Stimulated activated CD8-positive, alpha-beta memory T cell treated with anti-CD3 and anti-CD28 coated beads, Interleukin-2, amount 100 ng/mL, for 48 hours (primary cell): Measurements from ENCODE around the gene AVPR1B.

ENCODE experiments used
- DNase-seq, 2 donors: peaks; one replicate each; pipeline ENCODE4 v3.0.0-alpha.2; 2020; ENCODE audit warnings: low read depth in 2 of 2

AVPR1B gene

GRCh38 chr1:206112600-206113301 lies 4.4 kb downstream of the AVPR1B start:
- no peak for DNase-seq

GRCh38 chr1:206111271-206111927 lies 5.8 kb downstream of the AVPR1B start:
- DNase-seq: no peak

GRCh38 chr1:206110820-206111219 lies 6.4 kb downstream of the AVPR1B start:
- DNase-seq: no peak

GRCh38 chr1:206110161-206110560 lies 7.0 kb downstream of the AVPR1B start:
- no peak for DNase-seq

DNA sequence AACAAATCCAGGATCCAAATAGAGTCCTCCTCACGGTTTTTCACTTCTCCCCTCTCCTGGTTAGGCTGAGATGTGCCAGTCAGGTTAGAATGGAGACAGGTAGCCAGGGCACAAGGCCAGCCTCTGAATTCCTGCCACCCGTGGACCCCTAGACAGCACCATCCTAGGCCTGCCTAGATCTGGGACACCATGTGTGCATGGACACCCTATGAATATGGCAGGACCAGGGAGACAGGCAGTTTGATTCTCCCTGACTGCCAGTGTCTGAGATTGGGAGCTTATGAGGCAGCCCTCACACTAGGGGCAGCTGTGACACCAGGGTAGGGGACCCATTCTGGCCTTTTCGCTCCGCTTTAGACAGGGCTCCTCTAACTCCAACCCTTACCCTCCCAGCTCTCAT lies 7.5 kb downstream of the AVPR1B start:
- no peak for DNase-seq

DNA sequence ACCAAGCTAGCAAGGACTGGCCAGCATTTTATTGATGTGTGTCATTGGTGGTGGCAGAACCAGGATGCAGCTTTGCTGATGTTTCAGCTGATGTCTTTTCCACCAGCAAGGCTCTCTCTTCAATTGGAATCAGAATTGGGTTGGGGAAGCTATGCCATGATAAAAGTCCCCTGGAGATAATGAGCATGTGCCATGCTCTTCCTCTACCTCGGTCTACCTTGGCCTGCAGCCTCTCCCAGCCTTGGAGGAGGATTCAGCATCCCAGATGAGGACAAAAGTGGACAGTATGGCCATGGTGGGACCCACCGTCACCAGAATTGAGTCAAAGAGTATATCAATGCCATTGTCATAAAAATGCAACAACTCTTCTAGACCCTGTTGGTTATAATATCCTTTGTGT lies 8.6 kb downstream of the AVPR1B start:
- no peak for DNase-seq

GRCh38 chr1:206107168-206107544 lies 10.0 kb downstream of the AVPR1B start:
- DNase-seq: no peak

GRCh38 chr1:206106328-206107167 lies 10.6 kb downstream of the AVPR1B start:
- DNase-seq: peak; percentile 46 to 74

- DNase-seq: no peak
Observed at GRCh38 chr1:206105464-206105995, 11.7 kb downstream of the AVPR1B start.

DNA sequence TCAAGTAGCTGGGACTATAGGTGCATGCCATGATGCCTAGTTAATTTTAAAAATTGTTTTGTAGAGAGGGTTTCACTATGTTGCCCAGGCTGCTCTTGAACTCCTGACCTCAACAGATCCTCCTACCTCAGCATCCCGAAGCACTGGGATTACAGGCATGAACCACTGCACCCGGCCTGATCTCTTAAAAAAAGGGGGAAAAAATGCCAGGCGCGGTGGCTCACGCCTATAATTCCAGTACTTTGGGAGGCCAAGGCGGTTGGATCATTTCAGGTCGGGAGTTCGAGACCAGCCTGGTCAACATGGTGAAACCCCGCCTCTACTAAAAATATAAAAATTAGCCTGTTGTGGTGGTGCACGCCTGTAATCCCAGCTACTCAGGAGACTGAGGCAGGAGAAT lies 13.2 kb downstream of the AVPR1B start:
- DNase-seq: no peak

GRCh38 chr1:206102292-206102936 lies 14.8 kb downstream of the AVPR1B start:
- DNase-seq: no peak

DNA sequence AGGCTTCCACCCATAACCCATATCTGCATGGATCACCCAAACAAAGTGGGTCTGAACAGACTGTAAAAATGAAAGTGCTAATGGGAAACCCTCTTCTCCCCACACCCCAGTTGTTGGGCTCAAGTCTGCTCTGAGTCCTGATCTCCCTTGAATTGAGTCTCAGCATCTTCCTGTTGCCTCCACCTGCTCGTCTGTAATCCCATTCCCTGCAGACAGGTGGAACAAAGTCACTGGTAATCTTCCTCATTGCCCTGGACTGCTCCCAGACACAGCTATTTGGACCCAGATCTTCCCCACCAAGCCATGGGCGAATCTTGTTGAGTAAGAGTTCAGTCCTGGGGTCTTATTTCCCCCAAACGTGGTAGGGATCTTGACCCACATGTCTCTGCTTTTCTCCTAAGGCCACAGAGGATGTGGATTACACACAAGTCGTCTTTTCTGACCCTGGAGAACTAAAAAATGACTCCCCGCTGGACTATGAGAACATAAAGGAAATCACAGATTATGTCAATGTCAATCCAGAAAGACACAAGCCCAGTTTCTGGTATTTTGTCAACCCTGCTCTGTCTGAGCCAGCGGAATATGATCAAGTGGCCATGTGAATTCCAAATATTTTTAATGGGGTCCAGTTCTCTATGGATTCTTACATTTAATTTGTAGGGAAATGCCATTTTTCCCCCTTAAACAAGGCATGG lies 15.7 kb downstream of the AVPR1B start:
- DNase-seq: no peak

DNA sequence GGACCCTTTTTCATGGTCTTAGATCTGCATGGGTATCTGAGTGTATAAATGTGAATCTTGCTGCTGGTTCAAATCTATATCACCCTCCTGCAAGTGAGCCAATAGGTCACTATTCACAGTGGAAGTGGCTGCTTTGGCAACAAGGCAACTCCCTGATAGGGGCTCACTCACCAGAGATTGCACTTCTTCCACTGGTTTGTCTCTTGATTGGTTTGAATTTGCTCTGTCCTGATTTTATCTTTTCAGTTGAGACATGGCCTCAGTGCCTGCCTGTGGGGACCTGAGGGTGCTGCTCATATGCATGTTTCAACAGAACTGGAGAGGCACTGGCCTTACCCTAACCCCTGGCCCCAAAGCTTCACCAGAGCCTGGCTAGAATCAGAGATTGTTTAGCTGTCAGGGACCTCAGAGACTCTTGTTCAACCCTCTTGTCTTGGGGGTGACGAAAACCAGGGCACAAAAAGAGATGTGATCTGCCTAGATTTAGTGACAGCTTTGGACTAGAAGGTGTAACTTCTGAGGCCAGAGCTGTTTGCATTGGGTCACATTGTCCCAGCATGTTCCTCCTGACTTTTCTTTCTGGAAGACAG lies 16.9 kb downstream of the AVPR1B start:
- DNase-seq: no peak

DNA sequence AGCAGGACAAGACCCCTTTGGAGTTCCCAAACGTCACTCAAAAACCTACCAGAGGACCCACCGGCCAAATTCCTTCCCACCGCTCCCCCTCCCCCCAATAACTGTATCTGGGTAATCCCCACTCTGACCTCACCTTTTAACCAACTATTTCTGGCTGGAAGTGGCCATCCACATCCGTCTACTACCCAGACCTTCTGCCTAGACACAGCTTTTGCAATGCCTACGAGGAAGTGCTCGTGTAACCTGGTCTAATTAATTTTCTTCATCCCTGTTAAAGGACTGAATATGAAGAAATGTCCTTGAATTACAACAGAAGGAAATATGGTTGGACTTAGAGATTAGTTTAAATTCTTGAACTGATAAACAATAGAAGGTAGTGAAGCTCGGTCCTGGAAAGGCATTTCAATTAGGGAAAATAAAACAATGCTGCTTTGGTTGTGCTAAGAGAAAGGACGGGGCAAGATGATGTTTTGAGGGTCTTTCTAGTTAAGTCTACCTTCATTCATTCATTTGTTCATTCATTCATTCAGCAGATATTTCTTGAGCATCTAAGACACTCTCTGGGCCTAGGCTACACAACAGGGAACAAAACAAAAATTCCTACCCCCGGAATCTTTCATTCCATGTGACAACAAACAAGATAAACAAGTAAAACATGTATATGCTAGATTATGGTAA lies 18.8 kb downstream of the AVPR1B start:
- no peak for DNase-seq

DNA sequence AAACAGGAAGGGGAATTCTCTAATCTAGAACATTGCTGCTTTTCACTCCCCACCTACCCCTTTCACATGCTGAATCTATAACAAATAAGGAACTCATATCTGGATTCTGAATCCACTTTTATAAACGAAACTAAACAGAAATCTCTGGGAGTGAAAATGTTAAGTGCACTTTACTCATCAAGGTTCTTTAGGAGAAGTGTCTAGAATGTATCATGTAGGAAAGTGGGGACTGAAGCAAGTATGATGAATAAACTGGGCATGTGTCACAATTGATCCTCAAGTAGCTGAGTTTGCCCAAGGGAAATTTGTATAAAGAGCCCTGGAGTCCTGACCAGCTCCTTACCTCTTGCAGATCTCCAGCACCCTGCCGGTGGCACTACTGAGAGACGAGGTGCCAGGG lies 19.8 kb downstream of the AVPR1B start:
- no peak for DNase-seq

- no peak for DNase-seq
Observed at GRCh38 chr1:206094024-206094423, 23.2 kb downstream of the AVPR1B start.

- no peak for DNase-seq
Observed at GRCh38 chr1:206089341-206089740, 27.8 kb downstream of the AVPR1B start.

DNA sequence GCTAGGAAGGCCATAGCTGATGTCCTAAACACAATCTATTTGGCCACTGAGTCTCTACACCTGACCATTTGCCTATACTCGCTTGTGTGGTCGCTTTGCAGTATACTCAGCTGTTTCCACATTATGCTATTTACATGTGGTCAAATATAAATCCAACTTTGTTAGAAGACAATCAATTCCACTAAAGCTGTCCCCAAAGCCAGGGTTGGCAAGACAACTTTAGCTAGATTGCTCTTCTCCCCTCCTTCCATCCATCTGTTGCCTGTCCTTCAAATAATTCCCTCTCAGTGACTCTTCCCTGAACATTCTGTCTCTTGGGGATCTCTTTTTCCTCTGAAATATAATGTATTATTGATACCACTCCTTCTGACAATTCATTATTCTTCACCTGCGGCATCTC lies 30.1 kb downstream of the AVPR1B start:
- DNase-seq: no peak

- no peak for DNase-seq
Observed at GRCh38 chr1:206083750-206084149, 33.4 kb downstream of the AVPR1B start.
